Lung (tissue), 12 donors: ENCODE data around the gene SIM2. TPM values are rescaled to one million over a fixed set of nuclear protein-coding genes. Genes with fewer than 3 reads are reported as not detected.

Source experiments
- ATAC-seq: fragments of 200-7000 bp; cut with Tn5 transposase; one replicate; pipeline ENCODE4 v1.9.1; 2020; ENCODE audit warnings: moderate number of reproducible peaks; ENCODE audit not compliant: insufficient read depth, low FRiP score
- DNase-seq, 3 donors: peaks; one replicate each; pipeline ENCODE4 v3.0.0-alpha.2; 2013 to 2017
- H3K27ac ChIP-seq, 2 donors: one replicate each; pipeline ENCODE4 v1.5.1; 2013; ENCODE audit warnings: mild to moderate bottlenecking in 2 of 2, moderate library complexity in 2 of 2, control low read depth in 1 of 2, inconsistent platforms in 1 of 2, low read depth in 1 of 2, low read length in 1 of 2
- H3K27me3 ChIP-seq, 3 donors: one replicate each; pipeline ENCODE4 v1.5.1; 2013; ENCODE audit warnings: low read length in 2 of 3; ENCODE audit not compliant: control insufficient read depth in 3 of 3, insufficient read depth in 3 of 3
- H3K36me3 ChIP-seq, 4 donors: one replicate each; pipeline ENCODE4 v1.5.1; 2013; ENCODE audit warnings: low read length in 4 of 4, mild to moderate bottlenecking in 1 of 4, moderate library complexity in 1 of 4; ENCODE audit not compliant: control insufficient read depth in 4 of 4, insufficient read depth in 4 of 4
- H3K4me1 ChIP-seq, 5 donors: one replicate each; pipeline ENCODE4 v1.5.1; 2013; ENCODE audit warnings: low read length in 5 of 5, mild to moderate bottlenecking in 2 of 5, moderate library complexity in 1 of 5; ENCODE audit not compliant: control insufficient read depth in 5 of 5, insufficient read depth in 5 of 5
- H3K4me3 ChIP-seq: one replicate; pipeline ENCODE4 v1.5.1; 2013; ENCODE audit warnings: mild to moderate bottlenecking, control low read depth, moderate library complexity
- H3K9ac ChIP-seq, 2 donors: one replicate each; pipeline ENCODE4 v1.5.1; 2013; ENCODE audit warnings: low read length in 2 of 2, control low read depth in 1 of 2; ENCODE audit not compliant: insufficient read depth in 1 of 2
- H3K9me3 ChIP-seq, 4 donors: one replicate each; pipeline ENCODE4 v1.5.1; 2013; ENCODE audit warnings: low read length in 3 of 4, mild to moderate bottlenecking in 1 of 4, moderate library complexity in 1 of 4; ENCODE audit not compliant: control insufficient read depth in 4 of 4, insufficient read depth in 3 of 4
- CTCF ChIP-seq: IDR thresholded peaks from 2 replicates; pipeline ENCODE4 v1.5.1; 2012; ENCODE audit warnings: mild to moderate bottlenecking; ENCODE audit errors: control extremely low read depth, extremely low read depth
- WGBS, 2 donors: extraction: QIAGEN DNeasy Blood & Tissue Kit; methylation state at CpG; one replicate each; pipeline ENCODE4 v1.1.7; 2013; 5-methylcytosine and 5-hydroxymethylcytosine counted together
- polyA plus RNA-seq, 2 donors: library from polyadenylated mRNA; stranded (reverse); fragments of 200-250 nt; gene quantifications; one replicate each; pipeline ENCODE4 v1.2.1, GENCODE V29; 2013
- total RNA-seq, 2 donors: library from RNA; depleted of rRNA in 1 of 2; stranded (reverse); fragments of >200 nt in 1 of 2; gene quantifications; one replicate each; pipeline ENCODE4 v1.2.1, GENCODE V29; 2014 to 2021
- donor health status: control.
- donor health status: control.
- donor health status: Bipolar disorder and iron deficiency.
- donor health status: healthy.
- donor health status: DM: yes; HTN: yes; CAD: no.

The SIM2 gene
- total and polyA plus RNA-seq, 4 donors = not detected

GRCh38 chr21:36717976-36718375, 19.1 kb downstream of the SIM2 start:
- H3K4me1 ChIP-seq = no peaks in the 10 kb centered on the region
- no peaks in the 10 kb centered on the region for H3K9me3 ChIP-seq
- ATAC-seq (no peak), DNase-seq (no peak)
- no peak for TF ChIP-seq CTCF
- no peak overlapping the region for H3K4me3 ChIP-seq
- 88 to 90% methylated on average over 6 of the region's 6 CpGs for WGBS, 2 donors
- H3K9ac ChIP-seq = no peak overlapping the region
- peaks cover 8 to 46% (median 46%) of the 10 kb centered on the region in 3 donors for H3K27me3 ChIP-seq
- H3K36me3 ChIP-seq = no peaks in the 10 kb centered on the region
- H3K27ac ChIP-seq = no peak overlapping the region

- Histone ChIP-seq H3K27me3 (peaks cover 8 to 36% (median 35%) of the 10 kb centered on the region in 3 donors), H3K27ac (no peak overlapping the region), H3K36me3 (no peaks in the 10 kb centered on the region), H3K4me3 (no peak overlapping the region), H3K4me1 (no peaks in the 10 kb centered on the region), H3K9ac (no peak overlapping the region), H3K9me3 (peaks cover 0 to 2% (median 0%) of the 10 kb centered on the region in 4 donors)
- no peak for TF ChIP-seq CTCF
- ATAC-seq = no peak
- 88 to 92% methylated on average over 18 of the region's 18 CpGs for WGBS, 2 donors
- no peak for DNase-seq
Measured at GRCh38 chr21:36718951-36719501, 20.1 kb downstream of the SIM2 start.

- peaks cover 0 to 2% (median 0%) of the 10 kb centered on the region in 4 donors for H3K9me3 ChIP-seq
- WGBS, 2 donors = 92 to 95% methylated on average over 10 of the region's 10 CpGs
- no peaks in the 10 kb centered on the region for H3K36me3 ChIP-seq
- ATAC-seq (no peak), DNase-seq (no peak)
- no peak overlapping the region for H3K9ac ChIP-seq
- TF ChIP-seq CTCF = no peak
- H3K4me1 ChIP-seq = no peaks in the 10 kb centered on the region
- no peak overlapping the region for H3K27ac ChIP-seq
- H3K4me3 ChIP-seq = no peak overlapping the region
- H3K27me3 ChIP-seq = peaks cover 6 to 30% (median 30%) of the 10 kb centered on the region in 3 donors
Measured at GRCh38 chr21:36719614-36720013, 20.7 kb downstream of the SIM2 start.

- H3K9ac ChIP-seq = no peak overlapping the region
- 91 to 93% methylated on average over 7 of the region's 7 CpGs for WGBS, 2 donors
- H3K27ac ChIP-seq = no peak overlapping the region
- ATAC-seq = no peak
- TF ChIP-seq CTCF = no peak
- H3K36me3 ChIP-seq = no peaks in the 10 kb centered on the region
- H3K4me1 ChIP-seq = no peaks in the 10 kb centered on the region
- peaks cover 6 to 8% (median 8%) of the 10 kb centered on the region in 3 donors for H3K27me3 ChIP-seq
- no peak for DNase-seq
- H3K4me3 ChIP-seq = no peak overlapping the region
- peaks cover 0 to 2% (median 0%) of the 10 kb centered on the region in 4 donors for H3K9me3 ChIP-seq
Measured at GRCh38 chr21:36721817-36722216, 22.9 kb downstream of the SIM2 start.
